Kidney (tissue), 14 donors: ENCODE data around the gene INPP5A. TPM values are rescaled to one million over a fixed set of nuclear protein-coding genes. Genes with fewer than 3 reads are reported as not detected.

Experiments used
- DNase-seq, 5 donors: peaks; one replicate each; pipeline ENCODE4 v3.0.0-alpha.2; 2013 to 2020
- FAIRE-seq: peaks from 2 replicates; lab custom pipeline; 2012; peaks lifted over from hg19 to GRCh38; lab: Jason Lieb, UNC
- H3K27ac ChIP-seq, 2 donors: one replicate each; pipeline ENCODE4 v1.7.0; 2013; ENCODE audit warnings: low read depth in 2 of 2, low read length in 2 of 2, inconsistent platforms in 1 of 2
- H3K27me3 ChIP-seq: one replicate; pipeline ENCODE4 v1.7.1; 2013; ENCODE audit warnings: low read length, inconsistent platforms; ENCODE audit not compliant: control insufficient read depth, insufficient read depth
- H3K36me3 ChIP-seq, 3 donors: one replicate each; pipeline versions ENCODE4 v1.7.0 to v1.7.1; 2013; ENCODE audit warnings: low read length in 3 of 3, control low read depth in 1 of 3, inconsistent platforms in 1 of 3; ENCODE audit not compliant: insufficient read depth in 3 of 3, control insufficient read depth in 2 of 3
- H3K4me1 ChIP-seq, 3 donors: one replicate each; pipeline versions ENCODE4 v1.7.0 to v1.7.1; 2013; ENCODE audit warnings: low read length in 3 of 3, inconsistent platforms in 1 of 3, low read depth in 1 of 3; ENCODE audit not compliant: control insufficient read depth in 2 of 3, insufficient read depth in 2 of 3
- H3K4me3 ChIP-seq, 3 donors: one replicate each; pipeline versions ENCODE4 v1.7.0 to v1.8.1; 2013; ENCODE audit warnings: low read length in 3 of 3, control low read depth in 1 of 3, inconsistent platforms in 1 of 3
- H3K9ac ChIP-seq, 3 donors: one replicate each; pipeline versions ENCODE4 v1.7.0 to v1.7.1; 2013; ENCODE audit warnings: low read length in 3 of 3, control low read depth in 1 of 3, inconsistent platforms in 1 of 3
- H3K9me3 ChIP-seq, 3 donors: one replicate each; pipeline versions ENCODE4 v1.7.0 to v1.7.1; 2013; ENCODE audit warnings: low read length in 3 of 3, control low read depth in 1 of 3, inconsistent platforms in 1 of 3; ENCODE audit not compliant: control insufficient read depth in 2 of 3, insufficient read depth in 1 of 3
- intact Hi-C: fragments of 100-400 bp; cut with DNase I; formaldehyde crosslinking; loops from one replicate; pipeline ENCODE4 v1.11.1; 2022
- polyA plus RNA-seq: library from polyadenylated mRNA; stranded (reverse); fragments of 350-450 nt; fragmentation: Illumina TruSeq; extraction: RNeasy Lipid Tissue Mini Kit (QIAGEN cat#74804); gene quantifications from one replicate; pipeline ENCODE4 v1.2.3, GENCODE V29; 2014; ENCODE audit warnings: low read depth, low replicate concordance; ENCODE audit not compliant: insufficient read depth
- total RNA-seq: library from RNA; stranded (reverse); fragmentation: NEBNext Ultra II Directional; extraction: Animal tissue kit (Norgen Biotek cat#: 25700); gene quantifications from one replicate; pipeline ENCODE4 v1.2.1, GENCODE V29; 2021
- TF ChIP-seq, protein P1 (sequence below): IDR thresholded peaks from 3 replicates; pipeline ENCODE4 v1.5.1; 2012; ENCODE audit warnings: mild to moderate bottlenecking, moderate library complexity, borderline replicate concordance; ENCODE audit not compliant: insufficient read depth; ENCODE audit errors: extremely low read depth
- donor health status: control.
- donor health status: control.
- donor health status: control.
- donor health status: control.
- donor health status: control.
- donor health status: DM: yes; HTN: yes; CAD: no.
- donor health status: Normal renal cell carcinoma (clear cell type).

INPP5A gene
- total and polyA plus RNA-seq, 2 donors from 2014 or later, result 20.8 to 40.3 TPM

DNA sequence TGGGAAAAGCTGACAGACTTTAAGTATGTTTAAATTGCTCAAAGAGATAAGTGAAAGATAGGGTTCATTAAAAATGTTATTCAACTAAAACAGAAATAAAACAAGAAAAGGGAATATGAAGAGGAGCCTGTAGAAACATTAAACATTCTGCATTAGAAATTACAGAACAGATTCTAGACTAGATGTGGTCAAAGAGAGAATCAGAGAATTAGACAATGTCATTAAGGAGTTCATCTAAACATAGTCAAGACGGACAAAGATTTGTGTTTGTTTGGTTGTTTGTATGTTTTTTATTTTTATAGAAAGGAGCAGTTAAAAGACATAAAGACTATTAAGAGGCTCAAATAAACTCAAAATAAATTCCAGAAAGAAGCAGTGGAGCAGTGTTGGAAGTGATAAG lies 168.4 kb downstream of the INPP5A start:
- FAIRE-seq, result no peak
- H3K4me1 ChIP-seq, result no peaks in the 10 kb centered on the region
- H3K4me3 ChIP-seq, result no peak overlapping the region
- no peak overlapping the region for H3K27ac ChIP-seq
- peaks cover 0 to 14% (median 0%) of the 10 kb centered on the region in 3 donors for H3K9me3 ChIP-seq
- TF ChIP-seq, protein P1, sequence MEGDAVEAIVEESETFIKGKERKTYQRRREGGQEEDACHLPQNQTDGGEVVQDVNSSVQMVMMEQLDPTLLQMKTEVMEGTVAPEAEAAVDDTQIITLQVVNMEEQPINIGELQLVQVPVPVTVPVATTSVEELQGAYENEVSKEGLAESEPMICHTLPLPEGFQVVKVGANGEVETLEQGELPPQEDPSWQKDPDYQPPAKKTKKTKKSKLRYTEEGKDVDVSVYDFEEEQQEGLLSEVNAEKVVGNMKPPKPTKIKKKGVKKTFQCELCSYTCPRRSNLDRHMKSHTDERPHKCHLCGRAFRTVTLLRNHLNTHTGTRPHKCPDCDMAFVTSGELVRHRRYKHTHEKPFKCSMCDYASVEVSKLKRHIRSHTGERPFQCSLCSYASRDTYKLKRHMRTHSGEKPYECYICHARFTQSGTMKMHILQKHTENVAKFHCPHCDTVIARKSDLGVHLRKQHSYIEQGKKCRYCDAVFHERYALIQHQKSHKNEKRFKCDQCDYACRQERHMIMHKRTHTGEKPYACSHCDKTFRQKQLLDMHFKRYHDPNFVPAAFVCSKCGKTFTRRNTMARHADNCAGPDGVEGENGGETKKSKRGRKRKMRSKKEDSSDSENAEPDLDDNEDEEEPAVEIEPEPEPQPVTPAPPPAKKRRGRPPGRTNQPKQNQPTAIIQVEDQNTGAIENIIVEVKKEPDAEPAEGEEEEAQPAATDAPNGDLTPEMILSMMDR, result no peak
- H3K27me3 ChIP-seq, result no peaks in the 10 kb centered on the region
- no peak overlapping the region for H3K9ac ChIP-seq
- H3K36me3 ChIP-seq, result peaks cover 0 to 6% (median 0%) of the 10 kb centered on the region in 3 donors
- intact Hi-C loops, result no loop called here
- no peak for DNase-seq

- H3K27ac ChIP-seq, result no peak overlapping the region
- H3K27me3 ChIP-seq, result no peaks in the 10 kb centered on the region
- TF ChIP-seq, protein P1, result no peak
- H3K9ac ChIP-seq, result no peak overlapping the region
- H3K4me3 ChIP-seq, result no peak overlapping the region
- FAIRE-seq (no peak), DNase-seq (peak in 2 of 5 donors; percentile 15 to 53)
- intact Hi-C loops, result no loop called here
- no peaks in the 10 kb centered on the region for H3K4me1 ChIP-seq
- H3K36me3 ChIP-seq, result peaks cover 0 to 6% (median 0%) of the 10 kb centered on the region in 3 donors
- H3K9me3 ChIP-seq, result peaks cover 0 to 14% (median 0%) of the 10 kb centered on the region in 3 donors
These were observed 169.1 kb downstream of the INPP5A start for GRCh38 chr10:132706701-132707100.

DNA sequence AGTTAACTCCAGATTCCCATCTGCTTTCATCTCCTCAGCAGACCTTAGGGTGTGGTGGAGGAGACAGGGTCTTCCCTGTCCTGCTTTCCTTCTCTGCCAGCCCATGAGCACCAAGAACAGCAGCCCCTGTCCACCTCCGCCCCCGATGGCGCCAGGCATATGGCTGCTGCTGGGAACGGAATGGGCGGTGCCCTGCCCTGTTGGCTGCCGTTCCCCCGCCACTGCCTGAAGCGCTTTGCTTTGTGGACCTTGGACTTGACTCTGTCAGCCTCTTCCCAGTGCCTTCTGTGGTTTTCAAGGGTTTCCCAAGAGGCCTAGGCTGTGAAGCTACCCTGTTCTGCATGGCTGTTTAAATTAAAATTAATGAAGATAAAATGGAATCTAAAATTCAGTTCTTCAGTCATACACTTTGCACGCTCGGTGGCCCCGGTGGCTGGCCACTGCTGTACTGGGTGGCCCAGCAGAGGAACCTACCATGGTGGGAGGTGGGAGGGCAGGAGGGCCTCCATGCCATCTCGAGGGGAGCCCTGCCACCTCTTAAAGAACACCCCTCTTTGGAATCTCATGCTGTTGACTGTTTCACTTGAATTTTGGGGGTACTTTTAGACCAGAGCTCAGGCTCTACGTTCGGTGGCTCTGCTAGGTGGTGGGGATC lies 169.7 kb downstream of the INPP5A start:
- peaks cover 0 to 10% (median 3%) of the 10 kb centered on the region in 3 donors for H3K36me3 ChIP-seq
- no peaks in the 10 kb centered on the region for H3K4me1 ChIP-seq
- intact Hi-C loops, result no loop called here
- peak in 2 of 5 donors; percentile 32 to 52 for DNase-seq
- no peak overlapping the region for H3K27ac ChIP-seq
- peaks cover 0 to 14% (median 0%) of the 10 kb centered on the region in 3 donors for H3K9me3 ChIP-seq
- FAIRE-seq, result no peak
- TF ChIP-seq, protein P1, result no peak
- no peak overlapping the region for H3K9ac ChIP-seq
- no peak overlapping the region for H3K4me3 ChIP-seq
- H3K27me3 ChIP-seq, result no peaks in the 10 kb centered on the region
